GM12878 (cell line): ENCODE data around the gene FKBP1B.

Experiments
- BCL3 ChIP-seq: IDR thresholded peaks from 2 replicates; pipeline ENCODE4 v1.6.1; 2011; ENCODE audit warnings: borderline replicate concordance, low read depth, mild to moderate bottlenecking, moderate library complexity, low read length; ENCODE audit not compliant: insufficient read depth, poor library complexity, severe bottlenecking
- CREB1 ChIP-seq: IDR thresholded peaks from 2 replicates; pipeline ENCODE4 v1.6.1; 2012; ENCODE audit warnings: low read depth, mild to moderate bottlenecking, inconsistent platforms
- CTCF ChIP-seq, 3 experiments: IDR thresholded peaks in 2 of 3; conservative IDR thresholded peaks in 1 of 3; 2 replicates each; pipeline ENCODE4 v1.5.1; 2011; ENCODE audit warnings: low read depth in 3 of 3, low read length in 3 of 3, mild to moderate bottlenecking in 3 of 3, control low read depth in 2 of 3, moderate library complexity in 2 of 3, inconsistent platforms in 1 of 3, mixed read lengths in 1 of 3; ENCODE audit not compliant: control insufficient read depth in 2 of 3, insufficient read depth in 1 of 3; ENCODE audit errors: extremely low read depth in 1 of 3
- E2F8 ChIP-seq: fragments of 450-650 bp; IDR thresholded peaks from 2 replicates; pipeline ENCODE4 v1.6.1; 2018; ENCODE audit warnings: mild to moderate bottlenecking, low read depth, moderate library complexity; ENCODE audit not compliant: partially characterized antibody
- EZH2 ChIP-seq: IDR thresholded peaks from 2 replicates; pipeline ENCODE4 v1.6.1; 2012; ENCODE audit warnings: low read depth, mild to moderate bottlenecking, control low read depth, inconsistent platforms, low read length, borderline replicate concordance; ENCODE audit not compliant: control insufficient read depth
- POLR2A ChIP-seq: IDR thresholded peaks from 2 replicates; pipeline ENCODE4 v1.6.1; 2011; ENCODE audit warnings: low read depth, mild to moderate bottlenecking, low read length
- POLR2AphosphoS2 ChIP-seq: IDR thresholded peaks from 2 replicates; pipeline ENCODE4 v1.6.1; 2011; ENCODE audit warnings: low read depth, mild to moderate bottlenecking, low read length, improper control_type of control experiment, moderate library complexity
- USF2 ChIP-seq: IDR thresholded peaks from 2 replicates; pipeline ENCODE4 v1.6.1; 2011; ENCODE audit warnings: low read depth, low read length, improper control_type of control experiment, borderline replicate concordance
- ZNF274 ChIP-seq: IDR thresholded peaks from one replicate; pipeline ENCODE4 v1.8.0; 2011; ENCODE audit not compliant: insufficient read length, insufficient read depth
- ZNF384 ChIP-seq: IDR thresholded peaks from 2 replicates; pipeline ENCODE4 v1.6.1; 2012; ENCODE audit warnings: low read depth, mild to moderate bottlenecking, low read length, improper control_type of control experiment, borderline replicate concordance
- TF ChIP-seq, protein P1 (sequence below): IDR thresholded peaks from 2 replicates; pipeline ENCODE4 v1.6.1; 2012; ENCODE audit warnings: mild to moderate bottlenecking, low read depth, low read length

DNA sequence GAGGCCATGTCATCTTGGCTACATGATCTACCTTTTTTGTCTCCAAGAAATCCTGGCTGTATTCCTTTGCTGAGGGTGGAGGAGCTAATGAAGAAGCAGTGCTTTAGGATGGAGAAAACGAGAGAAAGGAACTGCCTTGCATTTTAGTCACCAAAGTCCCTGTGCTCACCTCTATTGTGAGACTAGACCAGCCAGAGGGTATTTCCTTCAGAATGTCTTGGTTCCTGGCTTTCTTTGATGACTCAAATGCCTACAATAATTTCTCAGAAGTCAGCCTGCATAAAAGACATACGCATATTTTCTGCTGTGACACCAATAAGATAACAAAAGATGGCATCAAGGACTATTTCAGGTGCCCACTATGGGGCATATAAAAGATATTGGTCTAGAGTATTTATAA lies 15.8 kb downstream of the FKBP1B start:
- no peak for TF ChIP-seq CTCF (IDR thresholded peaks at IDR 0.05 in 2 of 3, conservative IDR thresholded peaks at IDR 0.05 in 1 of 3; ENCODE audit: control insufficient read depth in 2 of 3, extremely low read depth in 1 of 3, insufficient read depth in 1 of 3, low read depth in 3 of 3, low read length in 3 of 3)
- TF ChIP-seq, protein P1, sequence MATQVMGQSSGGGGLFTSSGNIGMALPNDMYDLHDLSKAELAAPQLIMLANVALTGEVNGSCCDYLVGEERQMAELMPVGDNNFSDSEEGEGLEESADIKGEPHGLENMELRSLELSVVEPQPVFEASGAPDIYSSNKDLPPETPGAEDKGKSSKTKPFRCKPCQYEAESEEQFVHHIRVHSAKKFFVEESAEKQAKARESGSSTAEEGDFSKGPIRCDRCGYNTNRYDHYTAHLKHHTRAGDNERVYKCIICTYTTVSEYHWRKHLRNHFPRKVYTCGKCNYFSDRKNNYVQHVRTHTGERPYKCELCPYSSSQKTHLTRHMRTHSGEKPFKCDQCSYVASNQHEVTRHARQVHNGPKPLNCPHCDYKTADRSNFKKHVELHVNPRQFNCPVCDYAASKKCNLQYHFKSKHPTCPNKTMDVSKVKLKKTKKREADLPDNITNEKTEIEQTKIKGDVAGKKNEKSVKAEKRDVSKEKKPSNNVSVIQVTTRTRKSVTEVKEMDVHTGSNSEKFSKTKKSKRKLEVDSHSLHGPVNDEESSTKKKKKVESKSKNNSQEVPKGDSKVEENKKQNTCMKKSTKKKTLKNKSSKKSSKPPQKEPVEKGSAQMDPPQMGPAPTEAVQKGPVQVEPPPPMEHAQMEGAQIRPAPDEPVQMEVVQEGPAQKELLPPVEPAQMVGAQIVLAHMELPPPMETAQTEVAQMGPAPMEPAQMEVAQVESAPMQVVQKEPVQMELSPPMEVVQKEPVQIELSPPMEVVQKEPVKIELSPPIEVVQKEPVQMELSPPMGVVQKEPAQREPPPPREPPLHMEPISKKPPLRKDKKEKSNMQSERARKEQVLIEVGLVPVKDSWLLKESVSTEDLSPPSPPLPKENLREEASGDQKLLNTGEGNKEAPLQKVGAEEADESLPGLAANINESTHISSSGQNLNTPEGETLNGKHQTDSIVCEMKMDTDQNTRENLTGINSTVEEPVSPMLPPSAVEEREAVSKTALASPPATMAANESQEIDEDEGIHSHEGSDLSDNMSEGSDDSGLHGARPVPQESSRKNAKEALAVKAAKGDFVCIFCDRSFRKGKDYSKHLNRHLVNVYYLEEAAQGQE, result no peak
- no peak for TF ChIP-seq POLR2A
- no peak for TF ChIP-seq EZH2
- no peak for TF ChIP-seq ZNF384
- TF ChIP-seq BCL3, result no peak
- no peak for TF ChIP-seq CREB1
- no peak for TF ChIP-seq POLR2AphosphoS2
- TF ChIP-seq USF2, result no peak
- no peak for TF ChIP-seq ZNF274
- no peak for TF ChIP-seq E2F8
